LNCAP (cell line): ENCODE results near the gene KCNAB2.

Source experiments
- TF ChIP-seq, protein P1 (sequence below): fragments of 450-650 bp; IDR thresholded peaks from 2 replicates; pipeline ENCODE4 v1.5.1; 2017; ENCODE audit warnings: mild to moderate bottlenecking

KCNAB2 gene

DNA sequence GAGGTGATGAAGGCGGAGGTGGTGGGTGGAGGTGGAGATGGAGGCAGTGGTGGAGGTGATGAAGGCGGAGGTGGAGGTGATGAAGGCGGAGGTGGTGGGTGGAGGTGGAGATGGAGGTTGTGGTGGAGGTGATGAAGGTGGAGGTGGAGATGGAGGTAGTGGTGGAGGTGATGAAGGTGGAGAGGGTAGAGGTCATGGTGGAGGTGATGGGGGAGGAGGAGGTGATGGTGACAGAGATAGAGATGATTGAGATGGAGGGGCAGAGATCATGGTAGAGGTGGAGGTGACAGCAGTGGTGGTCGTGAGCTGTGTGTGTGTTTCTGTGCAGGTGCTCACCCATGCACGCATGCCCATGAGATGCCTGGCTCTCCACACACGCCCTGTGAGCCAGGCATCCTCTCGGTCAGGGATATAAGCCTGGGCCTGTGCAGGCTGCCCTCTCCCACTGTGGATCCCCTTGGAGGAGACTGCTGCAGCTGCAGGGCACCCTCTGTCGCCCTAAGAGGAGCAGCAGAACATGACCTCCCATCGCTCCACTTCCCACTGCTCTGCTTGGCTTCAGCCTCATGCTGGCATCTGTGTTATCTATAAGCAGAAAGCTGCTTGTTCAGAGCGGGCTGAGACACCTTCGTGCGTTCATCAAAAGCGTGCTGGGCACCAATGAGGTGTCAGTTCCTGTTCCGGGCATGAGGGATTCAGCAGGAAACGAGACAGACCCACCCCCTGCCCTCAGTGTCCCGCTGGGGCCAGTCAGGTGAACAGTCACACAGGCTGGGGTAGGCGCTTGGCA is 33.0 kb upstream of the KCNAB2 start:
- TF ChIP-seq, protein P1, sequence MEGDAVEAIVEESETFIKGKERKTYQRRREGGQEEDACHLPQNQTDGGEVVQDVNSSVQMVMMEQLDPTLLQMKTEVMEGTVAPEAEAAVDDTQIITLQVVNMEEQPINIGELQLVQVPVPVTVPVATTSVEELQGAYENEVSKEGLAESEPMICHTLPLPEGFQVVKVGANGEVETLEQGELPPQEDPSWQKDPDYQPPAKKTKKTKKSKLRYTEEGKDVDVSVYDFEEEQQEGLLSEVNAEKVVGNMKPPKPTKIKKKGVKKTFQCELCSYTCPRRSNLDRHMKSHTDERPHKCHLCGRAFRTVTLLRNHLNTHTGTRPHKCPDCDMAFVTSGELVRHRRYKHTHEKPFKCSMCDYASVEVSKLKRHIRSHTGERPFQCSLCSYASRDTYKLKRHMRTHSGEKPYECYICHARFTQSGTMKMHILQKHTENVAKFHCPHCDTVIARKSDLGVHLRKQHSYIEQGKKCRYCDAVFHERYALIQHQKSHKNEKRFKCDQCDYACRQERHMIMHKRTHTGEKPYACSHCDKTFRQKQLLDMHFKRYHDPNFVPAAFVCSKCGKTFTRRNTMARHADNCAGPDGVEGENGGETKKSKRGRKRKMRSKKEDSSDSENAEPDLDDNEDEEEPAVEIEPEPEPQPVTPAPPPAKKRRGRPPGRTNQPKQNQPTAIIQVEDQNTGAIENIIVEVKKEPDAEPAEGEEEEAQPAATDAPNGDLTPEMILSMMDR, result no peak

DNA sequence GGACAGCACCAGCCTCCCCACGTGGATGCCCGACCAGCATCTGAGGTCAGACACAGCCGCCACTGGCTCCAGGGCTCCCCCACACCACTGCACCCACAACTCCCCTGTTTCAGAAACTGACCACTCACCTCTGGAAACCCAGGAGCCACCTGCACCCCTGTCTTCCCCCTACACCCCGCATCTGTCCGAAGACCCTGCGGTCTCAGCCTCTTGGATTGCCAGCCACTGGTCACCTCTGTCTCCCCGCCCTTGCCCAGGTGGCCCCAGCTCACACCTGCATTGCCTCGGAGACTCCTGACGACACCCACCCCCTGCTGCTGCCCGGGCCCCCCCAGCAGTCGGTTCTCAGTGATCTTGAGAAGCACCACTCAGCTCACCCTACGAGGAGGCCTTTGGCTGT is 32.2 kb upstream of the KCNAB2 start:
- TF ChIP-seq, protein P1, result no peak

DNA sequence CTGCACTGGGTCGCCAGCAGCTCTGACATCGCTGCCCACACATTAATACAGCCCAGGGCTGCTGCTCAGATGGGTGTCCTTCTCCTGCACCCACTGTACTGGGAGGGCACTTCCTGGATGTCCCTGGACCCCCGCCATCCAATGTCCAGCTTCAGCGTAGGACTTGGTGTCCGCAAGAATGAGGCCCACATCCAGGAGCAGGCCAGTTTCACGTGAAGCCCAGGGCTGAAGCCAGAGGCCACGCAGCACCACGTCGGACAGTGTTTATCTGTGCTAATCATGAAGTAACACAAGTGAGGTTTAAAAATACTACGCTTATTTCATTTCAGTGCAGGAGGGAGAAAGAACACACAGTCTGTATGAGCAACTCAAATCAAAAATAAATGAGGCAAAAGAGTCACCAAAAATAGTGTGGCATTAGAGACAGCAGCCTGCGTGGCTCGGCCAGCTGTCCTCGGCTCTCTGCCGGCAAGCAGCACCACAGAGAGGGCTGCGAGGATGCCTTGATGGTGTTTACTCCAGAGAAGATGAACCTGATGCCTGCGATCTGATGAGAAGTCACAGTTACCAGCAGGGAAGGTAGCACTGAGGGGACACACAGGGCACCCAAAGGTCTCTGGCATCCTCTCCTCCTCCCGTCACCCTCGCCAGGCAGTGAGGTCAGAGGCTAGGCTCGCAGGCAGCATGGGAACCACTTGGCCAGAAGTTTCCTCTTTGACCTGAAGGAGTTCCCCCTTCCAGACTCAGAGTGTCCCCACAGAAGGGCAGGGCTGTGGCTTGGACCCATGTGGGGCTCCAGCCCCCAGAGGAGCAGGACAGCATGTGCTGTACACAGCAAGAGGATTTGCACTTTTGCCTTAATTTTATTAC is 31.3 kb upstream of the KCNAB2 start:
- TF ChIP-seq, protein P1, result no peak

DNA sequence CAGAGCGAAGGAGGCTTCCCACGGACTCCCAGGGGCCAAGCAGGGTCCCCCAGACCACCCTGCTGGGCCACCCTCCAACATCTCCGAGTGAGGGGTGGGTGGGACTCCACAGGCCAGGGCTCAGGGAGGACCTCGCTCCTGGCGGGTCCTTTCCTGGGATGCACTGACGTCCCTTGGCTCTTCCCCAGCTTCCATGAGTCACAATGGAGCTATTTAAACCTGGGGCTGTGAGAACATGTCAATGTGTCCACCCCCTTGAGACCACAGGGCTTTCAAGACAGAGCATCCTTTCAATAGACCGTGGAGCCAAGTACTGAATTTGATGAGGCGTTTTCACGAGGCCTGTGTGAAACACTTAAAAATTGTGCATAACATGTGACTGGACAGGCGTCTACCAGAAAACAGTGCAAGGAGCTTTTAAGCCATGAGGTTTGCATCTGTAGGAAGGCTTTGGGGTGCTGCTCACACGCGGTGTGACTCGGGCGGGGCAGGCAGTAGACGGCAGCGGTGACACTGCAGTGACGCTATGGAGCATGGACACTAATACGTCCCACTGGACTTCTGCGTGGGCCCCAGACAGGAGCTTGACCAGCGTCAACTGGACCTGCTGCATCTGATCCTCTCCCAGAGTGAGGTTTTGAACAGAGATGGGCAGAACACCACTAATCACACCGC is 29.4 kb upstream of the KCNAB2 start:
- TF ChIP-seq, protein P1, result no peak

DNA sequence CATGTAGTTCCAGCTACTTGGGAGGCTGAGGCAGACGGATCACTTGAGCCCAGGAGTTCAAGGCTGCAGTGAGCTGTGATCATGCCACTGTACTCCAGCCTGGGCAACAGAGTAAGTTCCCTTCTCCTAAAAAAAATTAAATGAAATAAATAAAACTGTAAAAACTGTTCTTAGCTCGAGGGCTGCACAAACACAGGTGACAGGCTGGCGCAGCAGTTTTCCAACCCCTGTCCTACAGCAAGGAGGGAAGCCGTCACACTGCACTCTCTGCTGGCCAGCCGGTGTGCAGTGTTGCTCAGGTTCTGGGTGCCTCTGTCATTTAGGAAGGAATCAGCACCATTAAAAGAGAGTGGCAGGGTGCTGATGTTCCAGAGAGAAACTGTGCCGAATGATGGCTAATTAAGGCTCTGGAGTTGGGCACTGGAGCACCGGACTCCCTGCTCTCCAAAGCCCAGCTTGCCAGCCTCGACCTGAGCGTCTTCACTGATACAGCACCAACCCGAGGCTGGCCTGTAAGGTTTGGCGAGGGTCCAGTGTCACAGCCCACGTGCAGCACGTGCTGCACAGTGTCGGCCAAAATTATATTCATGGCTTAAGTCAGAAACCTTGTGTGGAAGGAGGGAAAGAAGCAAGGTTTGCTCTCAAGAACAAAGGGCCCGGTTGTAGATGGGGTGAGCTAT is 26.4 kb upstream of the KCNAB2 start:
- TF ChIP-seq, protein P1, result no peak

DNA sequence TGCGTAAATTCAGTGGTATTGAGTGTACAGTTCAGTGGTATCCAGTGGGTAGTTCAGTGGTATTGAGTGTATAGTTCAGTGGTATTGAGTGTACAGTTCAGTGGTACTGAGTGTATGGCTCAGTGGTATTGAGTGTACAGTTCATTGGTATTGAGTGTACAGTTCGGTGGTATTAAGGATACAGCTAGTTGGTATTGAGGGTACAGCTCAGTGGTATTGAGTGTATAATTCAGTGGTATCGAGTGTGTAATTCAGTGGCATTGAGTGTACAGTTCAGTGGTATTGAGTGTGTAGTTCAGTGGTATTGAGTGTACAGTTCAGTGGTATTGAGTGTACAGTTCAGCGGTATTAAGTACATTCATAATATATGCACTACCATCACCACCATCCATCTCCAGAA is 23.5 kb upstream of the KCNAB2 start:
- TF ChIP-seq, protein P1, result no peak

DNA sequence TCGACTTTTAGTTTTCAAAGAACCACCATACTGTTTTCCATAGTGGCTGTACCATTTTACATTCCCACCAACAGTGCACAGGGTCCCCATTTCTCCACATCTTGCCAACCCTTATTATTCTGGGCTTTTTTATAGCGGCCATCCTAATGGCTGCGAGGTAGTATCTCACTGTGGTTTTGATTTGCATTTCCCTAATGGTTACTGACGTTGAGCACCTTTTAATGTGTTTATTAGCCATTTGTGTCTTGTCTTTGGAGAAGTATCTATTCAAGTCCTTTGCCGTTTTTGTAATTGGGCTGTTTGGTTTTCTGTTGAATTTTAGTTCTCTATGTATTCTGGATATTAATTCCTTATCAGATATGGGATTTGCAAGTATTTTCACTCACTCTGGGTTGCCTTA is 22.3 kb upstream of the KCNAB2 start:
- TF ChIP-seq, protein P1, result no peak
